Measurements from ENCODE around the gene LYSET. TPM values are rescaled to one million over a fixed set of nuclear protein-coding genes. Genes with fewer than 3 reads are reported as not detected.

LYSET gene
- total and polyA plus RNA-seq, 10 donors = 8.5 to 29.2 (median 15.2) TPM

GRCh38 chr14:93183596-93184317 lies 1.4 kb upstream of the LYSET start:
- Histone ChIP-seq H3K4me1 (peaks cover 19 to 50% (median 40%) of the 10 kb centered on the region in 6 donors), H3K36me3 (peaks cover 0 to 50% (median 4%) of the 10 kb centered on the region in 6 donors), H3K9me3 (no peaks in the 10 kb centered on the region), H3K4me3 (peak overlapping the region; percentile 51 to 97 (median 83)), H3K27ac (peak overlapping the region; percentile 79 to 99 (median 96)), H3K27me3 (replicated peaks in 1 of 7) (no peaks in the 10 kb centered on the region)
- no peak for DNase-seq
- TF ChIP-seq POLR2AphosphoS5 (IDR thresholded peaks at IDR 0.05) (no peak), POLR2A (IDR thresholded peaks at IDR 0.05) (no peak)
- intact Hi-C loops (cut with DNase I; ENCODE audit: low total_unique reads) = no loop called here
- 47 to 54% (median 50%) methylated on average over 17 of the region's 17 CpGs for WGBS, 5 donors

GRCh38 chr14:93185349-93185720 lies 218 bp downstream of the LYSET start:
- Histone ChIP-seq H3K27me3 (replicated peaks in 1 of 7) (no peaks in the 10 kb centered on the region), H3K9me3 (no peaks in the 10 kb centered on the region), H3K4me3 (peak overlapping the region; percentile 51 to 97 (median 83)), H3K27ac (peak overlapping the region; percentile 79 to 99 (median 96)), H3K36me3 (peaks cover 0 to 56% (median 9%) of the 10 kb centered on the region in 6 donors), H3K4me1 (peaks cover 19 to 50% (median 40%) of the 10 kb centered on the region in 6 donors)
- DNase-seq = no peak
- 0 to 1% (median 0%) methylated on average over 10 of the region's 10 CpGs for WGBS, 5 donors
- TF ChIP-seq POLR2A (IDR thresholded peaks at IDR 0.05) = no peak
- intact Hi-C loops (cut with DNase I; ENCODE audit: low total_unique reads) = no loop called here

- peak overlapping the region in 4 of 8 donors; percentile 96 to 99 (median 98) for H3K27ac ChIP-seq
- 46 to 77% (median 64%) methylated on average over 6 of the region's 6 CpGs for WGBS, 5 donors
- intact Hi-C loops (cut with DNase I; ENCODE audit: low total_unique reads) = no loop called here
These were observed 1.3 kb downstream of the LYSET start for GRCh38 chr14:93186466-93186865.

GRCh38 chr14:93186956-93187355 lies 1.8 kb downstream of the LYSET start:
- WGBS, 5 donors = 87 to 95% (median 91%) methylated on average over 3 of the region's 3 CpGs
- Histone ChIP-seq H3K4me3 (no peak overlapping the region), H3K27ac (no peak overlapping the region), H3K27me3 (replicated peaks in 1 of 7) (no peaks in the 10 kb centered on the region), H3K9me3 (no peaks in the 10 kb centered on the region), H3K4me1 (peaks cover 19 to 50% (median 40%) of the 10 kb centered on the region in 6 donors), H3K36me3 (peaks cover 0 to 55% (median 8%) of the 10 kb centered on the region in 6 donors)
- TF ChIP-seq POLR2A (IDR thresholded peaks at IDR 0.05) (no peak), CTCF (IDR thresholded peaks at IDR 0.05 in 8 of 11, conservative IDR thresholded peaks at IDR 0.05 in 3 of 11) (no peak), POLR2AphosphoS5 (IDR thresholded peaks at IDR 0.05) (no peak)
- DNase-seq = no peak
- intact Hi-C loops (cut with DNase I; ENCODE audit: low total_unique reads) = no loop called here

More at GRCh38 chr14:93186466-93186865, 1.3 kb downstream of the LYSET start:
- DNase-seq = no peak
- H3K9me3 ChIP-seq = no peaks in the 10 kb centered on the region
- TF ChIP-seq POLR2AphosphoS5 (IDR thresholded peaks at IDR 0.05) = no peak
- TF ChIP-seq POLR2A (IDR thresholded peaks at IDR 0.05) = no peak
- TF ChIP-seq CTCF (IDR thresholded peaks at IDR 0.05 in 8 of 11, conservative IDR thresholded peaks at IDR 0.05 in 3 of 11) = no peak
- peak overlapping the region in 2 of 8 donors; percentile 82 to 97 for H3K4me3 ChIP-seq
- no peaks in the 10 kb centered on the region for H3K27me3 ChIP-seq (replicated peaks in 1 of 7)
- H3K4me1 ChIP-seq = peaks cover 19 to 50% (median 40%) of the 10 kb centered on the region in 6 donors
- H3K36me3 ChIP-seq = peaks cover 0 to 57% (median 9%) of the 10 kb centered on the region in 6 donors

- DNase-seq = no peak
- intact Hi-C loops (cut with DNase I; ENCODE audit: low total_unique reads) = no loop called here
- H3K36me3 ChIP-seq = peaks cover 0 to 31% (median 0%) of the 10 kb centered on the region in 6 donors
- H3K4me3 ChIP-seq = no peak overlapping the region
- H3K27me3 ChIP-seq (replicated peaks in 1 of 7) = no peaks in the 10 kb centered on the region
- TF ChIP-seq POLR2AphosphoS5 (IDR thresholded peaks at IDR 0.05) = no peak
- no peak for TF ChIP-seq CTCF (IDR thresholded peaks at IDR 0.05 in 8 of 11, conservative IDR thresholded peaks at IDR 0.05 in 3 of 11)
- no peak for TF ChIP-seq POLR2A (IDR thresholded peaks at IDR 0.05)
- no peaks in the 10 kb centered on the region for H3K4me1 ChIP-seq
- H3K9me3 ChIP-seq = no peaks in the 10 kb centered on the region
- H3K27ac ChIP-seq = no peak overlapping the region
- WGBS, 5 donors = 92 to 100% (median 100%) methylated on average over 1 of the region's 1 CpG
These were observed 10.3 kb downstream of the LYSET start for GRCh38 chr14:93195316-93195999.
